Upper lobe of left lung (tissue), 4 donors: ENCODE measurements around the gene AGBL4.

Source experiments
- CTCF ChIP-seq, 6 experiments: fragments of 450-650 bp in 4 of 6; fragments of 200-600 bp in 2 of 6; sonication (generic) in 2 of 6; IDR thresholded peaks; one replicate each; pipeline ENCODE4 v1.5.1; 2016 to 2019; ENCODE audit warnings: antibody characterized with exemption in 6 of 6
- EP300 ChIP-seq, 4 donors: sonication (generic); formaldehyde crosslinking; IDR thresholded peaks; one replicate each; pipeline ENCODE4 v1.5.1; 2017; ENCODE audit warnings: antibody characterized with exemption in 4 of 4, control low read depth in 2 of 4
- POLR2A ChIP-seq, 4 donors: fragments of 450-650 bp; IDR thresholded peaks; one replicate each; pipeline ENCODE4 v1.5.1; 2016 to 2017; ENCODE audit warnings: antibody characterized with exemption in 4 of 4, mild to moderate bottlenecking in 2 of 4
- POLR2AphosphoS5 ChIP-seq, 2 donors: sonication (generic); formaldehyde crosslinking; IDR thresholded peaks; one replicate each; pipeline ENCODE4 v1.5.1; 2017; ENCODE audit warnings: antibody characterized with exemption in 2 of 2

GRCh38 chr1:49213301-49213700 lies 810.5 kb downstream of the AGBL4 start:
- TF ChIP-seq CTCF (IDR thresholded peaks at IDR 0.05) (no peak), POLR2AphosphoS5 (IDR thresholded peaks at IDR 0.05) (no peak), EP300 (IDR thresholded peaks at IDR 0.05) (no peak), POLR2A (IDR thresholded peaks at IDR 0.05) (no peak)
